T1000 (cell line): ENCODE data around the gene HOXB6.

Experiments
- DNase-seq: peaks from one replicate; lab custom pipeline; 2025; ENCODE audit warnings: mixed read lengths; lab: John Stamatoyannopoulos, UW

Gene HOXB6

GRCh38 chr17:48565925-48566710 lies 38.7 kb downstream of the HOXB6 start:
- DNase-seq = no peak

- DNase-seq = no peak
Observed at GRCh38 chr17:48565022-48565554, 39.7 kb downstream of the HOXB6 start.

- no peak for DNase-seq
Observed at GRCh38 chr17:48564188-48565021, 40.4 kb downstream of the HOXB6 start.

GRCh38 chr17:48563867-48564187 lies 41.0 kb downstream of the HOXB6 start:
- DNase-seq = no peak

- no peak for DNase-seq
Observed at GRCh38 chr17:48563385-48563838, 41.4 kb downstream of the HOXB6 start.

GRCh38 chr17:48562934-48563333 lies 41.9 kb downstream of the HOXB6 start:
- no peak for DNase-seq

GRCh38 chr17:48561884-48562810 lies 42.6 kb downstream of the HOXB6 start:
- no peak for DNase-seq

- no peak for DNase-seq
Observed at GRCh38 chr17:48559840-48560817, 44.7 kb downstream of the HOXB6 start.

GRCh38 chr17:48559122-48559839 lies 45.5 kb downstream of the HOXB6 start:
- no peak for DNase-seq

GRCh38 chr17:48558831-48559121 lies 46.0 kb downstream of the HOXB6 start:
- no peak for DNase-seq

GRCh38 chr17:48558057-48558830 lies 46.5 kb downstream of the HOXB6 start:
- no peak for DNase-seq

GRCh38 chr17:48556576-48557401 lies 48.0 kb downstream of the HOXB6 start:
- no peak for DNase-seq

GRCh38 chr17:48556229-48556575 lies 48.6 kb downstream of the HOXB6 start:
- DNase-seq = no peak

GRCh38 chr17:48555258-48556228 lies 49.2 kb downstream of the HOXB6 start:
- DNase-seq = peak; percentile 23

GRCh38 chr17:48554412-48555257 lies 50.2 kb downstream of the HOXB6 start:
- DNase-seq = no peak

- no peak for DNase-seq
Observed at GRCh38 chr17:48553826-48554225, 51.0 kb downstream of the HOXB6 start.

- no peak for DNase-seq
Observed at GRCh38 chr17:48553190-48553547, 51.6 kb downstream of the HOXB6 start.
